ENCODE measurements around the gene LSM11.

LSM11 gene

GRCh38 chr5:157729858-157730257 is 13.7 kb upstream of the LSM11 start:
- no peak overlapping the region for H3K4me3 ChIP-seq (replicated peaks in 1 of 2; ENCODE audit: low read depth in 2 of 2, low read length in 2 of 2)
- TF ChIP-seq CTCF (IDR thresholded peaks at IDR 0.05; ENCODE audit: low read depth, low read length), result no peak
- no peak for DNase-seq (ENCODE audit: low read depth in 2 of 2)

- no peak for DNase-seq (ENCODE audit: low read depth in 2 of 2)
- H3K4me3 ChIP-seq (replicated peaks in 1 of 2; ENCODE audit: low read depth in 2 of 2, low read length in 2 of 2), result peak overlapping the region; percentile 82 to 91
- no peak for TF ChIP-seq CTCF (IDR thresholded peaks at IDR 0.05; ENCODE audit: low read depth, low read length)
These were observed 12.6 kb upstream of the LSM11 start for GRCh38 chr5:157730900-157731271.

- H3K4me3 ChIP-seq (replicated peaks in 1 of 2; ENCODE audit: low read depth in 2 of 2, low read length in 2 of 2), result peak within 1 kb of the TSS; percentile 82 to 91
- TF ChIP-seq CTCF (IDR thresholded peaks at IDR 0.05; ENCODE audit: low read depth, low read length), result no peak
- peak; percentile 98 to 99 for DNase-seq (ENCODE audit: low read depth in 2 of 2)
These were observed 12.0 kb upstream of the LSM11 start, which contains the start of gene THG1L for GRCh38 chr5:157731272-157732129. TSS of gene THG1L (plus strand) at chr5:157731420. CDS start at chr5:157731441, 21 bp downstream.

- H3K4me3 ChIP-seq (replicated peaks in 1 of 2; ENCODE audit: low read depth in 2 of 2, low read length in 2 of 2), result peak overlapping the region in 1 of 2 donors; percentile 91
- no peak for DNase-seq (ENCODE audit: low read depth in 2 of 2)
- TF ChIP-seq CTCF (IDR thresholded peaks at IDR 0.05; ENCODE audit: low read depth, low read length), result no peak
These were observed 11.4 kb upstream of the LSM11 start for GRCh38 chr5:157732130-157732514.

GRCh38 chr5:157732596-157733262 is 10.8 kb upstream of the LSM11 start:
- DNase-seq (ENCODE audit: low read depth in 2 of 2), result no peak
- no peak for TF ChIP-seq CTCF (IDR thresholded peaks at IDR 0.05; ENCODE audit: low read depth, low read length)
- H3K4me3 ChIP-seq (replicated peaks in 1 of 2; ENCODE audit: low read depth in 2 of 2, low read length in 2 of 2), result no peak overlapping the region

GRCh38 chr5:157734436-157734835 is 9.1 kb upstream of the LSM11 start:
- no peak for TF ChIP-seq CTCF (IDR thresholded peaks at IDR 0.05; ENCODE audit: low read depth, low read length)
- no peak overlapping the region for H3K4me3 ChIP-seq (replicated peaks in 1 of 2; ENCODE audit: low read depth in 2 of 2, low read length in 2 of 2)
- DNase-seq (ENCODE audit: low read depth in 2 of 2), result no peak

Measured in cardiac fibroblast (primary cell).